WTC11 (cell line): ENCODE measurements around the gene KCNIP2. TPM values are rescaled to one million over a fixed set of nuclear protein-coding genes. Genes with fewer than 3 reads are reported as not detected.

Experiments used
- ATF1 ChIP-seq: sonication (generic); formaldehyde crosslinking; IDR thresholded peaks from 2 replicates; pipeline ENCODE4 v1.8.1; 2023; ENCODE audit warnings: mild to moderate bottlenecking, moderate library complexity, missing genetic modification reagents
- CREM ChIP-seq: sonication (generic); formaldehyde crosslinking; IDR thresholded peaks from 2 replicates; pipeline ENCODE4 v1.8.1; 2022; ENCODE audit warnings: mild to moderate bottlenecking, missing genetic modification reagents, moderate library complexity
- IRF2 ChIP-seq: sonication (generic); formaldehyde crosslinking; IDR thresholded peaks from 2 replicates; pipeline ENCODE4 v1.8.0; 2022; ENCODE audit warnings: low read depth, missing genetic modification reagents, borderline replicate concordance
- JAZF1 ChIP-seq: fragments of 250-450 bp; sonication (Bioruptor Pico); IDR thresholded peaks from 2 replicates; pipeline ENCODE4 v1.9.0; 2021; ENCODE audit warnings: moderate library complexity, mild to moderate bottlenecking, inconsistent platforms
- MXD4 ChIP-seq: fragments of 250-450 bp; sonication (Bioruptor Pico); IDR thresholded peaks from 2 replicates; pipeline ENCODE4 v1.8.0; 2021; ENCODE audit warnings: mild to moderate bottlenecking, moderate library complexity, borderline replicate concordance
- MYBL2 ChIP-seq: sonication (generic); formaldehyde crosslinking; IDR thresholded peaks from 2 replicates; pipeline ENCODE4 v1.8.1; 2023; ENCODE audit warnings: mild to moderate bottlenecking, moderate library complexity, missing genetic modification reagents
- NR3C1 ChIP-seq: sonication (generic); formaldehyde crosslinking; conservative IDR thresholded peaks from 2 replicates; pipeline ENCODE4 v1.8.1; 2023; ENCODE audit warnings: low read depth, mild to moderate bottlenecking, missing genetic modification reagents
- SMAD4 ChIP-seq: sonication (generic); formaldehyde crosslinking; IDR thresholded peaks from 2 replicates; pipeline ENCODE4 v1.8.0; 2022; ENCODE audit warnings: mild to moderate bottlenecking, missing genetic modification reagents
- ZNF121 ChIP-seq: sonication (generic); formaldehyde crosslinking; IDR thresholded peaks from 2 replicates; pipeline ENCODE4 v1.8.0; 2023; ENCODE audit warnings: missing genetic modification reagents
- ZNF138 ChIP-seq: sonication (generic); formaldehyde crosslinking; conservative IDR thresholded peaks from 2 replicates; pipeline ENCODE4 v1.8.1; 2022; ENCODE audit warnings: mild to moderate bottlenecking, moderate library complexity, missing genetic modification reagents
- ZNF263 ChIP-seq: sonication (generic); formaldehyde crosslinking; IDR thresholded peaks from 2 replicates; pipeline ENCODE4 v1.8.1; 2022; ENCODE audit warnings: low read depth, mild to moderate bottlenecking, moderate library complexity, missing genetic modification reagents
- ZNF317 ChIP-seq: sonication (generic); formaldehyde crosslinking; IDR thresholded peaks from 2 replicates; pipeline ENCODE4 v1.8.1; 2023; ENCODE audit warnings: low read depth, mild to moderate bottlenecking, moderate library complexity, missing genetic modification reagents, borderline replicate concordance
- ZNF416 ChIP-seq: fragments of 250-450 bp; sonication (Bioruptor Pico); IDR thresholded peaks from 2 replicates; pipeline ENCODE4 v1.9.0; 2021; ENCODE audit warnings: mild to moderate bottlenecking, inconsistent platforms
- total RNA-seq: library from RNA; stranded (reverse); gene quantifications from 3 replicates; pipeline ENCODE4 v1.2.3, GENCODE V29; 2021
- TF ChIP-seq, protein P1 (sequence below): sonication (generic); formaldehyde crosslinking; IDR thresholded peaks from 2 replicates; pipeline ENCODE4 v1.8.1; 2023; ENCODE audit warnings: mild to moderate bottlenecking, missing genetic modification reagents, moderate library complexity
- TF ChIP-seq, protein P2 (sequence below): fragments of 250-450 bp; sonication (Bioruptor Pico); IDR thresholded peaks from 2 replicates; pipeline ENCODE4 v1.9.0; 2021; ENCODE audit warnings: mild to moderate bottlenecking
- TF ChIP-seq, protein P3 (sequence below): fragments of 250-450 bp; sonication (Bioruptor Pico); IDR thresholded peaks from 2 replicates; pipeline ENCODE4 v1.9.0; 2021; ENCODE audit warnings: mild to moderate bottlenecking
- TF ChIP-seq, protein P4 (sequence below): sonication (generic); formaldehyde crosslinking; IDR thresholded peaks from 2 replicates; pipeline ENCODE4 v1.8.1; 2023; ENCODE audit warnings: mild to moderate bottlenecking, missing genetic modification reagents, moderate library complexity
- TF ChIP-seq, protein P5 (sequence below): sonication (generic); formaldehyde crosslinking; IDR thresholded peaks from 2 replicates; pipeline ENCODE4 v1.8.0; 2022; ENCODE audit warnings: mild to moderate bottlenecking, missing genetic modification reagents
- TF ChIP-seq, protein P6 (sequence below): fragments of 250-450 bp; sonication (Bioruptor Pico); IDR thresholded peaks from 2 replicates; pipeline ENCODE4 v1.9.0; 2021; ENCODE audit warnings: moderate library complexity, mild to moderate bottlenecking, inconsistent platforms, borderline replicate concordance
- TF ChIP-seq, protein P7 (sequence below): sonication (generic); formaldehyde crosslinking; IDR thresholded peaks from 2 replicates; pipeline ENCODE4 v1.8.1; 2022; ENCODE audit warnings: low read depth, missing genetic modification reagents, borderline replicate concordance
- TF ChIP-seq, protein P8 (sequence below): sonication (generic); formaldehyde crosslinking; IDR thresholded peaks from 2 replicates; pipeline ENCODE4 v1.8.0; 2022; ENCODE audit warnings: mild to moderate bottlenecking, missing genetic modification reagents
- TF ChIP-seq, protein P9 (sequence below): sonication (generic); formaldehyde crosslinking; IDR thresholded peaks from 2 replicates; pipeline ENCODE4 v1.8.0; 2023; ENCODE audit warnings: missing genetic modification reagents, mild to moderate bottlenecking, borderline replicate concordance

The KCNIP2 gene
- total RNA-seq, 1 experiment from 2014 or later = 5.2 TPM

DNA sequence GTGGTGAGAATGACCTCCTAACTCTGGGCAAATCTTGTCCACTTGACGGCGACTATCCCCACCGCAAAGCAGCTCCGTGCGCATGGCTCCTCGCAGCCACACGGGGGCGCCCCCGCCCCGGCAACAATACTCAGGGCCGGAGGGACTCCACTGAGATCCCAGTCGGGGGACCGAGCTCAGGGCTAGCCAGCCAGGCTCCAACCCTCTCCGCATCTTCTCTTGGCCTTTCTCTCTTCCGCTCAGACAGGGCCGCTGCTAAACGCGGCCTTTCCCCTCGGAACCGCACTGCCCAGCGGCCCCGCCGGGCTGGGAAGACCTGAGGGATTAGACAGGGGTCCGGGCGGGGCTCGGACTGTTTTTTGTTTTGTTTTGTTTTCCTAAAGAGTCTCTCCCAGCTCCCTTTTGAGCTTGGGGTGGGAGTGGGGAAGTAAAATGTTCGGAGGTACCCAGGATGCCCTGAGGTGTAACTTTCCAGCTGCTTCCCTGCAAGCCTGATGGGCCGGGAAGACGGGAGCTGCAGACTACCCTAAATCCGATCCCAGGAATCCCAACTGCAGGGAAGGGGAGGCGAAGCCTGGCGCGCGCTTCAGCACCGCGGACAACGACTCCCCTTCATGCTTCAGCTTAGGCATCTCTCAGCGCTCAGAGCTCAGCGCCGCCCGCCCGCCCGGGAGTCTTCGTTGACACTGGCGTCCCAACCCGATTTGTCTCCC lies 2.7 kb downstream of the KCNIP2 start (continued):
- TF ChIP-seq, protein P1, sequence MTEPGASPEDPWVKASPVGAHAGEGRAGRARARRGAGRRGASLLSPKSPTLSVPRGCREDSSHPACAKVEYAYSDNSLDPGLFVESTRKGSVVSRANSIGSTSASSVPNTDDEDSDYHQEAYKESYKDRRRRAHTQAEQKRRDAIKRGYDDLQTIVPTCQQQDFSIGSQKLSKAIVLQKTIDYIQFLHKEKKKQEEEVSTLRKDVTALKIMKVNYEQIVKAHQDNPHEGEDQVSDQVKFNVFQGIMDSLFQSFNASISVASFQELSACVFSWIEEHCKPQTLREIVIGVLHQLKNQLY (CRISPR knock-in tag) = no peak
- no peak for TF ChIP-seq NR3C1 (CRISPR knock-in tag)
- TF ChIP-seq, protein P2, sequence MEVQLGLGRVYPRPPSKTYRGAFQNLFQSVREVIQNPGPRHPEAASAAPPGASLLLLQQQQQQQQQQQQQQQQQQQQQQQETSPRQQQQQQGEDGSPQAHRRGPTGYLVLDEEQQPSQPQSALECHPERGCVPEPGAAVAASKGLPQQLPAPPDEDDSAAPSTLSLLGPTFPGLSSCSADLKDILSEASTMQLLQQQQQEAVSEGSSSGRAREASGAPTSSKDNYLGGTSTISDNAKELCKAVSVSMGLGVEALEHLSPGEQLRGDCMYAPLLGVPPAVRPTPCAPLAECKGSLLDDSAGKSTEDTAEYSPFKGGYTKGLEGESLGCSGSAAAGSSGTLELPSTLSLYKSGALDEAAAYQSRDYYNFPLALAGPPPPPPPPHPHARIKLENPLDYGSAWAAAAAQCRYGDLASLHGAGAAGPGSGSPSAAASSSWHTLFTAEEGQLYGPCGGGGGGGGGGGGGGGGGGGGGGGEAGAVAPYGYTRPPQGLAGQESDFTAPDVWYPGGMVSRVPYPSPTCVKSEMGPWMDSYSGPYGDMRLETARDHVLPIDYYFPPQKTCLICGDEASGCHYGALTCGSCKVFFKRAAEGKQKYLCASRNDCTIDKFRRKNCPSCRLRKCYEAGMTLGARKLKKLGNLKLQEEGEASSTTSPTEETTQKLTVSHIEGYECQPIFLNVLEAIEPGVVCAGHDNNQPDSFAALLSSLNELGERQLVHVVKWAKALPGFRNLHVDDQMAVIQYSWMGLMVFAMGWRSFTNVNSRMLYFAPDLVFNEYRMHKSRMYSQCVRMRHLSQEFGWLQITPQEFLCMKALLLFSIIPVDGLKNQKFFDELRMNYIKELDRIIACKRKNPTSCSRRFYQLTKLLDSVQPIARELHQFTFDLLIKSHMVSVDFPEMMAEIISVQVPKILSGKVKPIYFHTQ = no peak
- TF ChIP-seq, protein P3, sequence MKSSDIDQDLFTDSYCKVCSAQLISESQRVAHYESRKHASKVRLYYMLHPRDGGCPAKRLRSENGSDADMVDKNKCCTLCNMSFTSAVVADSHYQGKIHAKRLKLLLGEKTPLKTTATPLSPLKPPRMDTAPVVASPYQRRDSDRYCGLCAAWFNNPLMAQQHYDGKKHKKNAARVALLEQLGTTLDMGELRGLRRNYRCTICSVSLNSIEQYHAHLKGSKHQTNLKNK = no peak
- TF ChIP-seq, protein P4, sequence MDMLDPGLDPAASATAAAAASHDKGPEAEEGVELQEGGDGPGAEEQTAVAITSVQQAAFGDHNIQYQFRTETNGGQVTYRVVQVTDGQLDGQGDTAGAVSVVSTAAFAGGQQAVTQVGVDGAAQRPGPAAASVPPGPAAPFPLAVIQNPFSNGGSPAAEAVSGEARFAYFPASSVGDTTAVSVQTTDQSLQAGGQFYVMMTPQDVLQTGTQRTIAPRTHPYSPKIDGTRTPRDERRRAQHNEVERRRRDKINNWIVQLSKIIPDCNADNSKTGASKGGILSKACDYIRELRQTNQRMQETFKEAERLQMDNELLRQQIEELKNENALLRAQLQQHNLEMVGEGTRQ (CRISPR knock-in tag) = no peak
- TF ChIP-seq ZNF263 (CRISPR knock-in tag) = no peak
- no peak for TF ChIP-seq ZNF138 (CRISPR knock-in tag)
- no peak for TF ChIP-seq IRF2 (CRISPR knock-in tag)
- TF ChIP-seq, protein P5, sequence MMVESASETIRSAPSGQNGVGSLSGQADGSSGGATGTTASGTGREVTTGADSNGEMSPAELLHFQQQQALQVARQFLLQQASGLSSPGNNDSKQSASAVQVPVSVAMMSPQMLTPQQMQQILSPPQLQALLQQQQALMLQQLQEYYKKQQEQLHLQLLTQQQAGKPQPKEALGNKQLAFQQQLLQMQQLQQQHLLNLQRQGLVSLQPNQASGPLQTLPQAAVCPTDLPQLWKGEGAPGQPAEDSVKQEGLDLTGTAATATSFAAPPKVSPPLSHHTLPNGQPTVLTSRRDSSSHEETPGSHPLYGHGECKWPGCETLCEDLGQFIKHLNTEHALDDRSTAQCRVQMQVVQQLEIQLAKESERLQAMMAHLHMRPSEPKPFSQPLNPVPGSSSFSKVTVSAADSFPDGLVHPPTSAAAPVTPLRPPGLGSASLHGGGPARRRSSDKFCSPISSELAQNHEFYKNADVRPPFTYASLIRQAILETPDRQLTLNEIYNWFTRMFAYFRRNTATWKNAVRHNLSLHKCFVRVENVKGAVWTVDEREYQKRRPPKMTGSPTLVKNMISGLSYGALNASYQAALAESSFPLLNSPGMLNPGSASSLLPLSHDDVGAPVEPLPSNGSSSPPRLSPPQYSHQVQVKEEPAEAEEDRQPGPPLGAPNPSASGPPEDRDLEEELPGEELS (CRISPR knock-in tag) = peak; percentile 91
- TF ChIP-seq SMAD4 (CRISPR knock-in tag) = no peak
- no peak for TF ChIP-seq ZNF317
- no peak for TF ChIP-seq ZNF121
- TF ChIP-seq, protein P6, sequence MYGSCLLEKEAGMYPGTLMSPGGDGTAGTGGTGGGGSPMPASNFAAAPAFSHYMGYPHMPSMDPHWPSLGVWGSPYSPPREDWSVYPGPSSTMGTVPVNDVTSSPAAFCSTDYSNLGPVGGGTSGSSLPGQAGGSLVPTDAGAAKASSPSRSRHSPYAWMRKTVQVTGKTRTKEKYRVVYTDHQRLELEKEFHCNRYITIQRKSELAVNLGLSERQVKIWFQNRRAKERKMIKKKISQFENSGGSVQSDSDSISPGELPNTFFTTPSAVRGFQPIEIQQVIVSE (CRISPR knock-in tag) = no peak
- TF ChIP-seq, protein P7, sequence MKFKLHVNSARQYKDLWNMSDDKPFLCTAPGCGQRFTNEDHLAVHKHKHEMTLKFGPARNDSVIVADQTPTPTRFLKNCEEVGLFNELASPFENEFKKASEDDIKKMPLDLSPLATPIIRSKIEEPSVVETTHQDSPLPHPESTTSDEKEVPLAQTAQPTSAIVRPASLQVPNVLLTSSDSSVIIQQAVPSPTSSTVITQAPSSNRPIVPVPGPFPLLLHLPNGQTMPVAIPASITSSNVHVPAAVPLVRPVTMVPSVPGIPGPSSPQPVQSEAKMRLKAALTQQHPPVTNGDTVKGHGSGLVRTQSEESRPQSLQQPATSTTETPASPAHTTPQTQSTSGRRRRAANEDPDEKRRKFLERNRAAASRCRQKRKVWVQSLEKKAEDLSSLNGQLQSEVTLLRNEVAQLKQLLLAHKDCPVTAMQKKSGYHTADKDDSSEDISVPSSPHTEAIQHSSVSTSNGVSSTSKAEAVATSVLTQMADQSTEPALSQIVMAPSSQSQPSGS (CRISPR knock-in tag) = no peak
- TF ChIP-seq ZNF416 (CRISPR knock-in tag) = no peak
- TF ChIP-seq, protein P8, sequence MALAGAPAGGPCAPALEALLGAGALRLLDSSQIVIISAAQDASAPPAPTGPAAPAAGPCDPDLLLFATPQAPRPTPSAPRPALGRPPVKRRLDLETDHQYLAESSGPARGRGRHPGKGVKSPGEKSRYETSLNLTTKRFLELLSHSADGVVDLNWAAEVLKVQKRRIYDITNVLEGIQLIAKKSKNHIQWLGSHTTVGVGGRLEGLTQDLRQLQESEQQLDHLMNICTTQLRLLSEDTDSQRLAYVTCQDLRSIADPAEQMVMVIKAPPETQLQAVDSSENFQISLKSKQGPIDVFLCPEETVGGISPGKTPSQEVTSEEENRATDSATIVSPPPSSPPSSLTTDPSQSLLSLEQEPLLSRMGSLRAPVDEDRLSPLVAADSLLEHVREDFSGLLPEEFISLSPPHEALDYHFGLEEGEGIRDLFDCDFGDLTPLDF (CRISPR knock-in tag) = no peak
- no peak for TF ChIP-seq MXD4 (CRISPR knock-in tag)
- TF ChIP-seq, protein P9, sequence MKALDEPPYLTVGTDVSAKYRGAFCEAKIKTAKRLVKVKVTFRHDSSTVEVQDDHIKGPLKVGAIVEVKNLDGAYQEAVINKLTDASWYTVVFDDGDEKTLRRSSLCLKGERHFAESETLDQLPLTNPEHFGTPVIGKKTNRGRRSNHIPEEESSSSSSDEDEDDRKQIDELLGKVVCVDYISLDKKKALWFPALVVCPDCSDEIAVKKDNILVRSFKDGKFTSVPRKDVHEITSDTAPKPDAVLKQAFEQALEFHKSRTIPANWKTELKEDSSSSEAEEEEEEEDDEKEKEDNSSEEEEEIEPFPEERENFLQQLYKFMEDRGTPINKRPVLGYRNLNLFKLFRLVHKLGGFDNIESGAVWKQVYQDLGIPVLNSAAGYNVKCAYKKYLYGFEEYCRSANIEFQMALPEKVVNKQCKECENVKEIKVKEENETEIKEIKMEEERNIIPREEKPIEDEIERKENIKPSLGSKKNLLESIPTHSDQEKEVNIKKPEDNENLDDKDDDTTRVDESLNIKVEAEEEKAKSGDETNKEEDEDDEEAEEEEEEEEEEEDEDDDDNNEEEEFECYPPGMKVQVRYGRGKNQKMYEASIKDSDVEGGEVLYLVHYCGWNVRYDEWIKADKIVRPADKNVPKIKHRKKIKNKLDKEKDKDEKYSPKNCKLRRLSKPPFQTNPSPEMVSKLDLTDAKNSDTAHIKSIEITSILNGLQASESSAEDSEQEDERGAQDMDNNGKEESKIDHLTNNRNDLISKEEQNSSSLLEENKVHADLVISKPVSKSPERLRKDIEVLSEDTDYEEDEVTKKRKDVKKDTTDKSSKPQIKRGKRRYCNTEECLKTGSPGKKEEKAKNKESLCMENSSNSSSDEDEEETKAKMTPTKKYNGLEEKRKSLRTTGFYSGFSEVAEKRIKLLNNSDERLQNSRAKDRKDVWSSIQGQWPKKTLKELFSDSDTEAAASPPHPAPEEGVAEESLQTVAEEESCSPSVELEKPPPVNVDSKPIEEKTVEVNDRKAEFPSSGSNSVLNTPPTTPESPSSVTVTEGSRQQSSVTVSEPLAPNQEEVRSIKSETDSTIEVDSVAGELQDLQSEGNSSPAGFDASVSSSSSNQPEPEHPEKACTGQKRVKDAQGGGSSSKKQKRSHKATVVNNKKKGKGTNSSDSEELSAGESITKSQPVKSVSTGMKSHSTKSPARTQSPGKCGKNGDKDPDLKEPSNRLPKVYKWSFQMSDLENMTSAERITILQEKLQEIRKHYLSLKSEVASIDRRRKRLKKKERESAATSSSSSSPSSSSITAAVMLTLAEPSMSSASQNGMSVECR (CRISPR knock-in tag) = peak; percentile 90; the same call in 1 of the 2 replicates
- no peak for TF ChIP-seq JAZF1 (CRISPR knock-in tag)
- 0 out of 2 replicates have a peak, but pooled peaks have one; percentile 43 for TF ChIP-seq MYBL2
- no peak for TF ChIP-seq CREM (CRISPR knock-in tag)
- TF ChIP-seq ATF1 (CRISPR knock-in tag) = no peak
